Adipose tissue (tissue), 3 donors: ENCODE results near the gene PDK1. TPM values are rescaled to one million over a fixed set of nuclear protein-coding genes. Genes with fewer than 3 reads are reported as not detected.
"Not testable (repeated sequence)": the region's sequence is repeated elsewhere in the genome, so short reads cannot be mapped to it uniquely, and the experiment has no call there.

ENCODE experiments used
- H3K27ac ChIP-seq: one replicate; pipeline ENCODE4 v1.5.1; 2013; ENCODE audit warnings: low read depth, low read length
- WGBS, 3 donors: extraction: QIAGEN DNeasy Blood & Tissue Kit; methylation state at CpG; one replicate each; pipeline ENCODE4 v1.1.7; 2013; 5-methylcytosine and 5-hydroxymethylcytosine counted together
- polyA plus RNA-seq, 3 donors: library from polyadenylated mRNA; stranded (reverse); fragments of 200-250 nt; gene quantifications; one replicate each; pipeline ENCODE4 v1.2.3, GENCODE V29; 2013
- donor health status: healthy with polysubstance abuse.
- donor health status: Bipolar disorder and iron deficiency.
- donor health status: healthy.

Gene PDK1
- polyA plus RNA-seq, 3 donors: 2.7 to 7.8 (median 5.6) TPM

DNA sequence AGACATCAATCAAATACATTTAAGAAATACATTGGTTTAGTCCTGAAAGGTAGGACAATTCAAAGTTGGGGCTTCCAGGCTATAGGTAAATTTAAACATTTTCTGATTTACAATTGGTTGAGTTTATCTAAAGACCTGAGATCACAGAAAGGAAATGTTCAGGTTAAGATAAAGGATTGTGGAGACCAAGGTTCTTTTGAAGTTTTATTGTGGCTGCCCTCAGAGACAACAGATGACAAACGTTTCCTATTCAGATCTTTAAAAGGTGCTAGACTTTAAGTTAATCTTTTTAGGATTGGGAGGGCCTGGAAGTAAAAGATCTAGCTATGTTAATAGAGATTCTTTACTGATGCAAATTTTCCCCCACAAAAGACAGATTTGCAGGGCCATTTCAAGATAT, 6.1 kb upstream of the PDK1 start:
- WGBS, 3 donors: 52 to 68% (median 64%) methylated on average over 1 of the region's 1 CpG
- H3K27ac ChIP-seq: not testable (repeated sequence)

DNA sequence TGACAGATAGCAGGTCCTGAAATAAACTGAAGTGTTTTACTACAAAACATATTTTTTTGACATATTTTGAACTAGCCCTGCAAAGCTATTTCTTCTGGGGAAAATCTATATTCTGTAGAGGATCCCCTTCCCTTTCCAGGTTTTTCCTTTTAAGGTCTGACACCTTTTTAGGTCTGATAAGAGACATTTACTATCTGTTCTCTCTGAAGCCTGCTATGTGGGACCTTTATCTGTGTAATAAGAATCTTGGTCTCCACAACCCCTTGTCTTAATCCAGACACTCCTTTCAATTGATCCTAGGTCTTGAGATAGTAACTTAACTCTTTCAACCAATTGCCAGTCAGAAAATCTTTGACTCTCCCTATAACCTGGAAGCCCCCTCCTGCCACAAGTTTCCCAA, 5.5 kb upstream of the PDK1 start:
- H3K27ac ChIP-seq: no peak overlapping the region

DNA sequence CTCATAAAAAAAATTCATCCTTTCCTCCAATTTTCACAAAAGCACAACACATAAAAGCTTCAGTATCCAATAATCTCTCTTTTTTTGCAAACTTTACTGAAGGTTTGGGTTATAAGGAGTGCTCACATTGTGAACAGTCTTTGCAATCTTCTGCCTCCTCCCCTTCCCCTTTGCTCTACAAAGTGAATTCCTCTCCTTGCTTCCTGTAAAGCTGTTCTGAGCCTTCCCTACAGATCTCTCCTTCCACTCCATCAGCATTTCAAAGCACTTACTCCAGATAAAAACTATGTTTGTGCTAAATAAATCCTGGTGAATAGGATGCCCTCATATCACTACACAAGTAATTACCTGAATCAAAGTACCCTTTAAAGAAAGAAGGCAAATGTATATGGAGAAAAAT, 4.6 kb upstream of the PDK1 start:
- no peak overlapping the region for H3K27ac ChIP-seq

DNA sequence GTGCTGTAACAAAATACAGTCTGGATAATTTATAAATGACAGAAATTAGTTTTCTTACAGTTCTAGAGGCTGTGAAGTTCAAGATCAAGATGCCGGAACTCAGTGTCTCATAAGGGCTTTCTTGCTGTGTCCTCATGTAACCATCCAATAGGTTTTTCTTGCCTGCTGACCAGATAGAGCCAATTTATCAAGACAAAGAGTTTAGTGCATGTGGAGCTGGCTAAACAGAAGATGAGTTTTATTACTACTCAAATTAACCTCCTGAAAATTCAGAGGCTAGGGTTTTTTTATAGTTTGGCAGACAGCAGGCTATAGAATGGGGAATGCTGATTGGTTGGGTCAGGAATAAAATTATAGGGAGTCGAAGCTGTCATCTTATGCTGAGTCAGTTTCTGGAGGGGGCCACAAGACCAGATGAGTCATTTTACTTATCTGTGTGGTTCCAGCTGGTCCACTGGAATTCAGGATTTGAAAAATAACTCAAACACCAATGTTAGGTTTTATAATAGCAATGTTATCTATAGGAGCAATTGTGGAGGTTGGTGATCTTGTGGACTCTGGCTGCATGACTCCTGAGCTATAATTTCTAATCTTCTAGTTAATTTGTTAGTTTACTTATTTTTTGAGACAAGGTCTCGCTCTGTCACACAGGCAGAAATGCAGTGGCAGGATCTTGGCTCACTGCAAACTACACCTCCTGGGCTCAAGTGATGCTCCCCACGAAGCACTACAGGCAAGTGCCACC, 3.2 kb upstream of the PDK1 start:
- 87 to 90% (median 89%) methylated on average over 4 of the region's 4 CpGs for WGBS, 3 donors

DNA sequence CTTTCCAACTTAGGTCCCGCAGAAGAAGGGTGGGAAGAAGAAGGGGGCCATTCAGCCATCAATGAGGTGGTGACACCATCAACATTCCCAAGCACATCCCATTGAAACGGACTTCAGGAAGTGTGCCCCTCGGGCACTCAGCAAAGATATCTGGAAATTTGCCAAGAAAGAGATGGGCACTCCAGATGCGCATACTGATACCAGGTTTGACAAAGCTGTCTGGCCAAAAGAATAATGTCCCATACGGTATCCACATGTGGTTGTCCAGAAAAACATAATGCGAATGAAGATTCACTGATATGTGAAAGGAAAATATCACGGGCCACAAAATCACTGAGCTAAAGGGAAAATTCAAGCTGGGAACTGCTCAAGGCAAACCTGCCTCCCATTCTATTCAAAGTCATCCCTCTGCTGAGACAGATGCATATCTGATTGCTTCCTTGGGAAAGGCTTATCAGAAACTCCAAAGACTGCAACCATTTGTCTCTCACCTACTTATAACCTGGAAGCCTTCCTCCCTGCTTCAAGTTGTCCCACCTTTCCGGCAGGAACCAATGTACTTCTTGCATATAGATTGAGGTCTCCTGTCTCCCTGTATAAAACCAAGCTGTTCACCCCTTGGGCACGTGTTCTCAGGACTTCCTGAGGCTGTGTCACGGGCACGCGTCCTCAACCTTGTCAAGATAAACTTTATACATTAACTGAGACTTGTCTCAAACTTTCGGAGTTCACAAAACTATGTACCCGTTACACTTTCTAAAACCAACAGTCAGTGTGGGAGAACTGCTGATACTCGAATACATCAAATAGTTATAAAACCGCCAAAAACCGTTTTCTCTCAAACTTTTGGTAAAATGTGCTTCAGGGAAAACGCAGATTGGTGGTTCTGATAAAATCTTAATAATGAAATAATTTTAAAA, 1.3 kb upstream of the PDK1 start:
- WGBS, 3 donors: 52 to 66% (median 58%) methylated on average over 18 of the region's 18 CpGs
- H3K27ac ChIP-seq: no peak overlapping the region

More for the DNA sequence above, 3.2 kb upstream of the PDK1 start:
- no peak overlapping the region for H3K27ac ChIP-seq

DNA sequence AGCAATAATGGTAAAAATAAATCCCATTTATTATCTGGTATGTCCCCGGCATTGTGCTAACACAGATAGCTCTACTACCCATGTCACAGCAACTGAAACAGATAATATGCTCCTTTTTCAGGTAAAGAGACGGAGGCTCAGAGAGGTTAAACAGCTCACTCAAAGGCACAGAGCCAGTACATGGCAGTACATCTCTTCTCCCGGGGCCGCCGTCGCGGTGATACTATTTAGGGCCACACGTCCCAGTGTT, 693 bp upstream of the PDK1 start:
- H3K27ac ChIP-seq: no peak overlapping the region
- WGBS, 3 donors: 4 to 13% (median 8%) methylated on average over 8 of the region's 8 CpGs

DNA sequence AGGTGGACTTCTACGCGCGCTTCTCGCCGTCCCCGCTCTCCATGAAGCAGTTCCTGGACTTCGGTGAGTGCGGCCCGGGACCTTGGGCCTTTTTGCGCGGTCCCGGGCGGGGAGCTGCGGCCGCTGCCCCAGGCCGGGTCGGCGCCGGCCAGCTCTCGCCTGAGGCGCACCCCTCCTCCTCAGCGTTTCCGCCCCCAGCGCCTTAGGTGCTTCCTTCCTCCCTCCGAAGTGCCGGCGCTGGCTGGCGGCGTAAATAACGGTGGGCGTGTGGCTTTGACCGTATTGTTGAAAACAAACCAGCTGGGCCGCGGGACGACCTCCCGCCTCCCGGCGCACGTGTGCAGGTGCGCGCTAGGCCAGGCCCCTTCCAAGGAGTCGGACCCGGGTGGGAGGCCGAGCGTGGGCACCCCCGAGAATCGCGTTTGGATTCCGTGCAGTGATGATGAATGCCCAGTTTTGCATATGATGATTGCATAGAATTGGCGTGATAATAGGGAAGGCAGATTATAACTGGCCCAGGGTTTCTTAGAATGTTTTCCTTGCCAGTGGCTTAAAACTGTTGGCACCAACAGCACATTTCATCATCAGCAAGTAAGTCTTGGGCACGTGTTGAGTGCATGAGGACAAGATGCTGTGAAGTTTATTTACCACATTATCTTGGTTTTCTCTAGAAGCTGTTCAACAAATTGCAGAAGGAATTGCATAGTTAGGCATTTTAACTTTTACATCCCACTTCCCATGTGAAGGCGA, 569 bp downstream of the PDK1 start:
- WGBS, 3 donors: 1% methylated on average over 48 to 52 of the region's 52 CpGs
- H3K27ac ChIP-seq: no peak overlapping the region

DNA sequence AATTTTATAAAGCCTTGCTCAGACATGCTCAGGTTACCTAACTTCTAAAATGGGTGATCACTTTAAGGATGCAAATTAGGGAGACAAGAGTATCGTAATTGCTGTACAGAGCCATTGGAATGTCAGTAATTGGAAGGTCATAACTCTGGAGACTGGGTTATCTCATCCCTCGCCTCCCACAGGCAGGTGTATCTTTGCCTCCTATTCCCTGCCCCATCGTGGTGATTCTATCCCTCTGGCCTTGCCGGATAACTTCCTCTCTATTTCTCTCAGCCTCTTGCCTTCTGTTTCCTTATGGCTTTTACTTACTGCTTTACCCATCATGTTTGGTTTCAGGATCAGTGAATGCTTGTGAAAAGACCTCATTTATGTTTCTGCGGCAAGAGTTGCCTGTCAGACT, 2.5 kb downstream of the PDK1 start:
- H3K27ac ChIP-seq: no peak overlapping the region
- WGBS, 3 donors: 66 to 83% (median 81%) methylated on average over 5 of the region's 5 CpGs

DNA sequence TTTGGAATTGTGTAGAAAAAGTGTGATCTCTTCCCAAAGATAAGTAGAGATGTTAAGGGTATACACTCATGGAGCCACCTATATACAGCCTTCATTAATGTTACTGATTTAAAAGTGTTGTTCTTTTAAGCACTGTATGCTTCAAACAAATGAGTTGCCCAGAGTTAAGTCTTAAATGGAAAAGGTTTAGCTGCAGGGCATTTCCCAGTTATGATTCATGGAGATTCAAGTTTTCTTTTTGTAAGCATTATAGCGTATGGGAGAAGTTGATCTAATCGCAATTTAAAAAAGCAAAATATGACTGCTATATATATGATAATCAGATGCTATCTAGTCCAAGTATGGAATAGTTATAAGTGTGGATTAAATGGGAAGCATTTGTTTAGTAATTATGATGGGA, 4.8 kb downstream of the PDK1 start:
- WGBS, 3 donors: 93 to 98% (median 94%) methylated on average over 2 of the region's 2 CpGs
- no peak overlapping the region for H3K27ac ChIP-seq

DNA sequence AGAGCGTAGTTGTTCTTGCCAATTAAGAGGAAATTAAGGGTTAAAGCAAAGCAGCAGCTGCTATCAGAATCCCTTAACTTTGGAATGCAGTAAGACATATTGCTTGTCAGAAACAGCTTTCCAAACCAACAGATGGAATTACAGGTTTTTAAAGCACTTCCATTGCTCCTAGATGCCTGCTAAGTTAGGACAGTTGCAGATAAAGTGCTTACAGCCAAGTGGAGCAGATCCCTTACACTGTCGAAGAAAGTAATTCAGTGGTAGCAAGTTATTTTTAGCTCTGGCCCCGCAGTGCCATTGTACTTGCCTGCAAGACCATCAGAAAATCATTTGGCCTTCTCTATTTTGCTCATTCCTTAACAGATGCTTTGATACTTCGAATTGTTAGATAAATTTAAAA, 5.4 kb downstream of the PDK1 start:
- WGBS, 3 donors: 64 to 83% (median 75%) methylated on average over 4 of the region's 4 CpGs
- H3K27ac ChIP-seq: no peak overlapping the region

DNA sequence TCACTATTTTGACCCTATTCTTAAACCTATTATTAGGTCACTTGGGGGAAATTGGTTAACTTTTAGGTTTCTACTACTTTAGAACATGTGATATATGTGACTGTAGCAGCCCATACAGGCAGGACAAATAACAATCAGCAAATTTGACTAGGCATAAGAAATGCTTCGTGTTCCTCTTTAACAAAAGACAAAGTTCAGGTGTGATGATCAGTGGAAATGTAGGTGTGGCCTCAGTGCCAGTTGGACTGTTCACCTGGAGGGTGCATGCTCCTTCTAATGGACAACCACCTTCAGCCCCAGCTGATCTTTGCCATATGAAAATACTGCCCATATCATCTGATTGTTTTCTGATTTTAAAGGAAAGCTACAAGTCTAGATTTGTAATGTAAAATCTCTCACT, 6.4 kb downstream of the PDK1 start:
- H3K27ac ChIP-seq: no peak overlapping the region
- 75 to 93% (median 91%) methylated on average over 1 of the region's 1 CpG for WGBS, 3 donors

DNA sequence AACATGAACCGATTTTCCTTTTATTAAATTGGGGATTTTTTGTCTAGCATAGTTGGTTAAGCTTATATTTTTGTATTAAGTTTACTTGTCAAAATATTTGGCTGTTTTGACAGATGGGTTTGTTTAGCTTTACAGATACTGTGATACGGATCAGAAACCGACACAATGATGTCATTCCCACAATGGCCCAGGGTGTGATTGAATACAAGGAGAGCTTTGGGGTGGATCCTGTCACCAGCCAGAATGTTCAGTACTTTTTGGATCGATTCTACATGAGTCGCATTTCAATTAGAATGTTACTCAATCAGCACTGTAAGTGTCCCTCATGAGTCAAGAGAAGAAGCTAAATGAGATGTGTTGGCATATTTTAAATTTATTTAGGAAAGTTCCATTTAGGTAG, 8.5 kb downstream of the PDK1 start:
- H3K27ac ChIP-seq: no peak overlapping the region
- WGBS, 3 donors: 82 to 85% (median 83%) methylated on average over 5 of the region's 5 CpGs

DNA sequence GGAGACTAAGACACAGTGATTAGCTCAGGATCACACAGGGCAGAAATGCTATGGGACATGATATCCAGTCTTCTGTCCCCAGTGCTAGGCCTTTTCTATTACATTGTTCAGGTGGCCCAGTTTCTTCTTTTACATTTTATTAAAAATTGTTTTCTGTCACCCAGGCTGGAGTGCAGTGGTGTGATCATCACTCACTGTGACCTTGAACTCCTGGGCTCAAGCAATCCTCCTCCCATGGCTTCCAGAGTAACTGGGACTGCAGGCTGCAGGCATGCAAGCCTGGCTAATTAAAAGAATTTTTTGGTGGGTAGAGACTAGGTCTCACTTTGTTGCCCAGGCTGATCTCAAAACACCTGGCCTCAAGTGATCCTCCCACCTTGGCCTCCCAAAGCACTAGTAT, 15.4 kb downstream of the PDK1 start:
- no peak overlapping the region for H3K27ac ChIP-seq

DNA sequence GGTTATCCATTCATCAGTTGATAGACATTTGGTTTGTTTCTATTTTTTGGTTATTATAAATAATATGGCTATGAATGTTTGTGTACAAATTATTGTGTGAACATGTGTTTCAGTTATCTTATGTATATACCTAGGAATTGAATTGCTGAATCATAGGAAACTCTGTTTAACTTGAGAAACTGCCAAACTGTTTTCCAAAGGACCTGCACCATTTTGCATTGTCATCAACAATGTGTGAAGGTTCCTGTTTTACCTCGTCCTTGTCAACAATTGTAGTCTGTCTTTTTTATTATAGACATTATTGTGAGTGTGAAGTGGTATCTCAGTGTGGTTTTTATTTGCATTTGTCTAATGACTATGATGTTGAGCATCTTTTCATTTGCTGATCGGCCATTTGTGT, 17.1 kb downstream of the PDK1 start:
- H3K27ac ChIP-seq: no peak overlapping the region
- WGBS, 3 donors: 70 to 75% (median 72%) methylated on average over 2 of the region's 2 CpGs

DNA sequence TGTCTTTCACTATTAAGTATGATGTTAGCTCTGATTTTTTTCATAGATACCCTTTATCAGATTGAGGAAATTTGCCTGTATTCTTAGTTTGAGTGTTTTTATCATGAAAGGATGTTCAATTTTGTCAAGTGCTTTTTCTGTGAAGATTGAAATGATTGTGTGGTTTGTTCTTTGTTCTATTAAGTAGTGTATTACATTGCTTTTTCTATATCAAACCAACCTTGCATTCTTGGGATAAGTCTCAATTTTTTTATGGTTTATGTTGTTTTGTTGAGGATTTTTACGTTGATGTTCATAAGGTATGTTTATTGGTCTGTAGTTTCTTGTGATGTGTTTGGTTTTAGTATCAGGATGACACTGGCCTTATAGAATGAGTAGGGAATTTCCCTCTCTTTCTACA, 19.1 kb downstream of the PDK1 start:
- WGBS, 3 donors: 96 to 100% (median 97%) methylated on average over 1 of the region's 1 CpG
- H3K27ac ChIP-seq: no peak overlapping the region

DNA sequence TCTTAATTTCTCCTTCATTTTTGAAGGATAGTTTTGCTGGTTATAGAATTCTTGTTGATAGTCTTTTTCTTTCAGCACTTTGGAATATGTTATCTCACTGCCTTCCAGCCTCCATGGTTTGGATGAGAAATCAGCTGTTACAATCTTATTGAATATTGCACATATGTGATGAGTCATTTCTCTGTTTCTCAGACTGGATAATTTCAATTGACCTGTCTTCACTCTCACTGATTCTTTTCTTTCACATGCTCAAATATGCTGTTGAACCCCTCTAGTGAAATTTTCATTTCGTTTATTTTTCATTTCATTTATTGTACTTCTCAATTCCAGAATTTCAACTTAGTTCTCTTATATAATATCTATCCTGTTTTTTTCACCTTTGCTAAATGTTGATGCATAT, 22.2 kb downstream of the PDK1 start:
- no peak overlapping the region for H3K27ac ChIP-seq
- 93 to 100% (median 95%) methylated on average over 1 of the region's 1 CpG for WGBS, 3 donors

DNA sequence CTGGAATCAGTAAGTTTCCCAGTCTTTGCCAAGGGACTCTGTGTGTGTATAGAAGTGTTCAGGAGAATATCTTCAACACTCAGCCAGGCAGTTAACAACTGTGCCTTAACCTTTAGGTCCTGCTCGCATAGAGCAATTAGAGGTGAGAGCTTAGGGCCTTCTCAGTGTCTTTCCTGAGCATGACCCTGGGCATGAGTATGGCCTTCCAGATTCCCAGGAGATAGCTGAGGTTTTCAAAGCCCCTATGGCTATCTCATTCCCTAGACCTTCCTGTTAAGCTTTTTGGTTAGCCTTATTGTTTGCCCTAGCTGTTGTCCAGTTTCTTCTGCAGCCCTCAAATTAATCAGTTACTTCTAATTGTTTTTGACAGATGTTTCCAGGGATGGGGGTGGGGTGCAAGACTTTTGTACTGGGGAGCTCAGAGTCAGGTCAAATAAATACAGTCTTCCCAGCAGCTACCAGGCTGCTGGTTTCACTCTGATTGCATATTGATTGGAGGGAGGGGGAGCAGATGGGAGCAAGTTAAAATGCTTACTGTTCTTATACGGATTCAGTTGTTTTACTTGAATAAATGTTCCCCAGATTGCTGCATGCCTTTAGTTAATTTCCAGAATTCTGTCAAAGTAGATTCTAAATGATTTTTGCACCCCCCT, 23.1 kb downstream of the PDK1 start:
- WGBS, 3 donors: 85 to 98% (median 95%) methylated on average over 2 of the region's 2 CpGs
- H3K27ac ChIP-seq: no peak overlapping the region

DNA sequence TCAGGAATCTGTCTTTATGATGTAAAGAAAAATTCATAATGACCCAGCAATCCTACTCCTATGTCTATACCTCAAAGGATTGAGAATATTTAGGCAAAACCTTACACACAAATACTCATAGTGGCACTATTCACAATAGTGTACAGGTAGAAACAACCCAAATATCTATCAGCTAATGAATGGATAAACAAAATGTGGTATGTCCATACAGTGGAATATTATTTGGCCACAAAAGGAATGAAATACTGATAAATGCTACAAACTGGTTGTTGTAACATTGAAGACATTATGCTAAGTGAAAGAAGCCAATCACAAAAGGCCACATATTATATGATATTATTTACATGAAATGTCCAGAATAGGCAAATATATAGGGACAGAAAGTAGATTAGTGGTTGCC, 24.7 kb downstream of the PDK1 start:
- H3K27ac ChIP-seq: no peak overlapping the region

DNA sequence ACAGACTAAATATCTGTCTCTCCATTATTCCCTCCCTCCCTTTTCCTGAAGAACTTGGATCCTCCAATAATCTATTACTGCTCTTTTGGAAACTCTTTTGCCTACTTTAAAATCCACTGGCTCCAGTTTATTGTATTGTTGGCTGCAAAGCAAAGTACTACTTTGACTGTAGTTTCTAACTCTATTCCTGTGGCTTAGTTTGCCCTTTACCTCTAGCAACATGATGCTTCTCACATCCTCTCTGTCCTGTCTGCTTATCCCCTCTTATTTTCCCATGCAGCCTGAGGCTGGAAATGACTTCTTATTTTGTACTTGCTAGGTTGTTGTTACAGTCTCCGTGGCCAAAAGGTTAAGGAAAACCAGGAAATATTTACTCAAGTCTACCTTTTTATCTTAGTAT, 26.8 kb downstream of the PDK1 start:
- no peak overlapping the region for H3K27ac ChIP-seq
- WGBS, 3 donors: 56 to 90% (median 90%) methylated on average over 1 of the region's 1 CpG
